Activated T-helper 1 cell treated with anti-CD3 and anti-CD28 coated beads, Interleukin-12 subunit alpha, Interleukin-12 subunit beta, Interleukin-2, Interleukin-4 antibody, amounts not matched to agents 30 ng/mL and 10 ng/mL and 1 ng/mL, durations not matched to agents 14 hours and 24 hours and 36 hours (primary cell): ENCODE data around the gene OGDH. TPM values are rescaled to one million over a fixed set of nuclear protein-coding genes. Genes with fewer than 3 reads are reported as not detected.

ENCODE experiments used
- DNase-seq: peaks from one replicate; pipeline ENCODE4 v3.0.0; 2021; ENCODE audit warnings: low spot score
- H3K27ac Mint-ChIP-seq: one replicate; pipeline ENCODE4 v1.8.0; 2021; ENCODE audit warnings: mild to moderate bottlenecking, mixed read lengths
- H3K27me3 Mint-ChIP-seq: one replicate; pipeline ENCODE4 v1.8.0; 2022; ENCODE audit warnings: mild to moderate bottlenecking, moderate library complexity, mixed read lengths; ENCODE audit not compliant: insufficient read depth
- H3K36me3 Mint-ChIP-seq: one replicate; pipeline ENCODE4 v1.8.0; 2021; ENCODE audit warnings: low read depth, mixed read lengths
- H3K4me1 Mint-ChIP-seq: one replicate; pipeline ENCODE4 v1.8.0; 2021; ENCODE audit warnings: low read depth, mixed read lengths
- H3K4me3 Mint-ChIP-seq: one replicate; pipeline ENCODE4 v1.8.0; 2021; ENCODE audit warnings: mild to moderate bottlenecking, moderate library complexity, mixed read lengths
- H3K9me3 Mint-ChIP-seq: one replicate; pipeline ENCODE4 v1.8.0; 2021; ENCODE audit warnings: mixed read lengths
- intact Hi-C: fragments of 100-400 bp; cut with micrococcal nuclease; formaldehyde crosslinking; loops from one replicate; pipeline ENCODE4 v1.15.1; 2024
- total RNA-seq: library from RNA; stranded (reverse); gene quantifications from 2 replicates; pipeline ENCODE4 v1.2.3, GENCODE V29; 2022

Gene OGDH
- total RNA-seq, 1 donor from 2014 or later, result 101 TPM

GRCh38 chr7:44678101-44678470 lies 71.7 kb downstream of the OGDH start:
- no peaks in the 10 kb centered on the region for H3K4me1 Mint-ChIP-seq
- H3K36me3 Mint-ChIP-seq, result peaks cover 39% of the 10 kb centered on the region
- no peak overlapping the region for H3K4me3 Mint-ChIP-seq
- no peaks in the 10 kb centered on the region for H3K27me3 Mint-ChIP-seq
- intact Hi-C loops, result no loop called here
- no peak for DNase-seq
- H3K9me3 Mint-ChIP-seq, result no peaks in the 10 kb centered on the region
- H3K27ac Mint-ChIP-seq, result no peak overlapping the region

- Mint-ChIP-seq H3K4me3 (no peak overlapping the region), H3K9me3 (no peaks in the 10 kb centered on the region), H3K27ac (peak overlapping the region; percentile 3), H3K36me3 (peaks cover 35% of the 10 kb centered on the region), H3K4me1 (no peaks in the 10 kb centered on the region), H3K27me3 (no peaks in the 10 kb centered on the region)
- DNase-seq, result no peak
- intact Hi-C loops, result no loop called here
These were observed 72.2 kb downstream of the OGDH start for GRCh38 chr7:44678471-44679179.

GRCh38 chr7:44681645-44682044 lies 75.2 kb downstream of the OGDH start:
- Mint-ChIP-seq H3K4me3 (no peak overlapping the region), H3K9me3 (no peaks in the 10 kb centered on the region), H3K4me1 (no peaks in the 10 kb centered on the region), H3K27ac (no peak overlapping the region), H3K36me3 (peaks cover 39% of the 10 kb centered on the region), H3K27me3 (no peaks in the 10 kb centered on the region)
- intact Hi-C loops, result no loop called here
- DNase-seq, result no peak

- H3K36me3 Mint-ChIP-seq, result peaks cover 26% of the 10 kb centered on the region
- H3K27me3 Mint-ChIP-seq, result no peaks in the 10 kb centered on the region
- H3K4me3 Mint-ChIP-seq, result no peak overlapping the region
- DNase-seq, result no peak
- intact Hi-C loops, result no loop called here
- no peaks in the 10 kb centered on the region for H3K4me1 Mint-ChIP-seq
- H3K9me3 Mint-ChIP-seq, result no peaks in the 10 kb centered on the region
- H3K27ac Mint-ChIP-seq, result peak overlapping the region; percentile 67
These were observed 79.3 kb downstream of the OGDH start for GRCh38 chr7:44685723-44686122.

GRCh38 chr7:44689427-44689826 lies 83.0 kb downstream of the OGDH start:
- intact Hi-C loops, result no loop called here

GRCh38 chr7:44693641-44694313 lies 87.3 kb downstream of the OGDH start:
- Mint-ChIP-seq H3K36me3 (peaks cover 55% of the 10 kb centered on the region), H3K27ac (no peak overlapping the region), H3K27me3 (no peaks in the 10 kb centered on the region), H3K9me3 (no peaks in the 10 kb centered on the region), H3K4me3 (no peak overlapping the region), H3K4me1 (no peaks in the 10 kb centered on the region)
- intact Hi-C loops, result no loop called here
- no peak for DNase-seq

More at GRCh38 chr7:44689427-44689826, 83.0 kb downstream of the OGDH start:
- DNase-seq, result no peak
- Mint-ChIP-seq H3K9me3 (no peaks in the 10 kb centered on the region), H3K27me3 (no peaks in the 10 kb centered on the region), H3K4me3 (no peak overlapping the region), H3K27ac (no peak overlapping the region), H3K4me1 (no peaks in the 10 kb centered on the region), H3K36me3 (peaks cover 30% of the 10 kb centered on the region)

GRCh38 chr7:44694326-44694725 lies 87.9 kb downstream of the OGDH start:
- peaks cover 60% of the 10 kb centered on the region for H3K36me3 Mint-ChIP-seq

GRCh38 chr7:44694766-44695165 lies 88.3 kb downstream of the OGDH start:
- peaks cover 60% of the 10 kb centered on the region for H3K36me3 Mint-ChIP-seq
- no peaks in the 10 kb centered on the region for H3K27me3 Mint-ChIP-seq
- peak overlapping the region; percentile 34 for H3K27ac Mint-ChIP-seq

More at GRCh38 chr7:44694326-44694725, 87.9 kb downstream of the OGDH start:
- no peak for DNase-seq
- H3K27ac Mint-ChIP-seq, result no peak overlapping the region
- no peaks in the 10 kb centered on the region for H3K27me3 Mint-ChIP-seq
- intact Hi-C loops, result no loop called here
- peaks cover under 1% of the 10 kb centered on the region for H3K9me3 Mint-ChIP-seq
- no peak overlapping the region for H3K4me3 Mint-ChIP-seq
- H3K4me1 Mint-ChIP-seq, result no peaks in the 10 kb centered on the region

GRCh38 chr7:44695756-44696155 lies 89.3 kb downstream of the OGDH start:
- H3K9me3 Mint-ChIP-seq, result peaks cover 4% of the 10 kb centered on the region
- intact Hi-C loops, result no loop called here
- H3K27me3 Mint-ChIP-seq, result no peaks in the 10 kb centered on the region
- DNase-seq, result no peak
- peaks cover 64% of the 10 kb centered on the region for H3K36me3 Mint-ChIP-seq
- no peak overlapping the region for H3K27ac Mint-ChIP-seq
- no peak overlapping the region for H3K4me3 Mint-ChIP-seq
- no peaks in the 10 kb centered on the region for H3K4me1 Mint-ChIP-seq

More at GRCh38 chr7:44694766-44695165, 88.3 kb downstream of the OGDH start:
- DNase-seq, result no peak
- Mint-ChIP-seq H3K4me3 (no peak overlapping the region), H3K4me1 (no peaks in the 10 kb centered on the region), H3K9me3 (peaks cover 4% of the 10 kb centered on the region)
- intact Hi-C loops, result no loop called here

GRCh38 chr7:44696728-44697127 lies 90.3 kb downstream of the OGDH start:
- no peaks in the 10 kb centered on the region for H3K4me1 Mint-ChIP-seq
- intact Hi-C loops, result no loop called here
- peaks cover 73% of the 10 kb centered on the region for H3K36me3 Mint-ChIP-seq
- no peak overlapping the region for H3K4me3 Mint-ChIP-seq
- peaks cover 4% of the 10 kb centered on the region for H3K9me3 Mint-ChIP-seq
- H3K27ac Mint-ChIP-seq, result no peak overlapping the region
- no peaks in the 10 kb centered on the region for H3K27me3 Mint-ChIP-seq
- DNase-seq, result no peak

- Mint-ChIP-seq H3K4me1 (no peaks in the 10 kb centered on the region), H3K4me3 (no peak overlapping the region), H3K27me3 (no peaks in the 10 kb centered on the region), H3K27ac (no peak overlapping the region), H3K9me3 (peaks cover 4% of the 10 kb centered on the region), H3K36me3 (peaks cover 74% of the 10 kb centered on the region)
- no peak for DNase-seq
- intact Hi-C loops, result no loop called here
These were observed 91.0 kb downstream of the OGDH start for GRCh38 chr7:44697136-44698045.

- Mint-ChIP-seq H3K4me3 (no peak overlapping the region), H3K9me3 (peaks cover 4% of the 10 kb centered on the region)
- intact Hi-C loops, result no loop called here
These were observed 91.7 kb downstream of the OGDH start for GRCh38 chr7:44698046-44698580.

More at GRCh38 chr7:44698046-44698580, 91.7 kb downstream of the OGDH start:
- Mint-ChIP-seq H3K36me3 (peaks cover 79% of the 10 kb centered on the region), H3K27me3 (no peaks in the 10 kb centered on the region), H3K4me1 (no peaks in the 10 kb centered on the region), H3K27ac (no peak overlapping the region)
- DNase-seq, result no peak
